ENCODE measurements around the gene TMTC2. TPM values are rescaled to one million over a fixed set of nuclear protein-coding genes. Genes with fewer than 3 reads are reported as not detected.

The TMTC2 gene
- total and polyA plus RNA-seq, 2 experiments from 2014 or later: 0.36 to 5.6 TPM

DNA sequence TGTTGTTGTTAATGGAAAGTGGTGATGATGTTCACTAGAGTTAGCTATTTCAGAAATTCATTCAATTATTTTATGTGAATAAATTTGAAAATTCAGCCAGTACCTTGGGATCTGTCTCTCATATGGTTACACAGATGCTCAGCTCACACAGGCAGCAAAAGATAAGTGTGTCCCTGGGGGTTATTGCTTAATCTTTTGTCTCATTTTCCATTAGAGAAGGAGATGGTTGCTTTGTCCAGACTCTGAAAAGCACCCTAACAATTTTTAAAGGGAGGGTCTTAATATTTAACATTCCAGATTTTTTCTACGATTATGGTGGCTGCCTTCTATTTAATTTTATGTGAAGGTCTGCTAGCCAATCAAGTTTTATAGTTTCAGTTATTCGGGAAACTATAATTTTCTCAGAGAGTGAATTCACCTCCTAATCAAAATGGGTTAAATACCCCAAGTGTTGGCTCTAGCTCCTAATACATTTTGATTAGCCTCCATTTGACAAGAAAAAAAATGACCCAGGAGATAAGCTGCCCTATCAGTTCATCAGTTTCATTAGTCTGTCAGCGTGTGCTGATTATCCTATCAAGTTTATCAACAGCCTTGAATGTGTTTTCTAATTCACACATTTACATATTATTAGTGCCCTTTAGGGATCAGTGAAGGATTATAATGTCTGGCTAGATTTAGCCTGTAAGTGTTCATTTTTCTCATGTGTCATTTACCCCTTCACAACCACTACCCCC is 282.1 kb downstream of the TMTC2 start:
- WGBS, 2 experiments (ENCODE audit: low coverage in 1 of 2, low lambda C conversion rate in 2 of 2, missing lambda C conversion rate in 2 of 2): 91 to 93% methylated on average over 3 of the region's 3 CpGs
- H2AFZ ChIP-seq: no peak overlapping the region

GRCh38 chr12:82970614-82971013 is 283.9 kb downstream of the TMTC2 start:
- Histone ChIP-seq H3K4me2 (ENCODE audit: unreplicated experiment) (no peak overlapping the region), H3K9ac (no peak overlapping the region), H3K4me1 (ENCODE audit: insufficient read depth) (no peaks in the 10 kb centered on the region), H4K20me1 (ENCODE audit: insufficient read depth) (no peaks in the 10 kb centered on the region), H3K4me3 (no peak overlapping the region), H3K79me2 (ENCODE audit: insufficient read depth) (no peaks in the 10 kb centered on the region), H3K27me3 (replicated peaks; ENCODE audit: insufficient read depth) (no peaks in the 10 kb centered on the region), H3K27ac (no peak overlapping the region), H3F3A (ENCODE audit: insufficient read depth) (no peaks in the 10 kb centered on the region), H3K9me2 (ENCODE audit: insufficient read depth) (no peaks in the 10 kb centered on the region), H3K9me3 (ENCODE audit: low read depth) (no peaks in the 10 kb centered on the region), H3K36me3 (ENCODE audit: low read depth) (no peaks in the 10 kb centered on the region; the same call in 1 of the 2 replicates), H2AFZ (no peak overlapping the region)
- no peak for DNase-seq
- TF ChIP-seq EZH2 (IDR thresholded peaks at IDR 0.05; ENCODE audit: insufficient read depth, poor library complexity, severe bottlenecking): no peak
- TF ChIP-seq EZH2phosphoT487 (IDR thresholded peaks at IDR 0.05; ENCODE audit: insufficient read depth, low read depth): no peak
- in situ Hi-C loops (cut with MboI): no loop called here
- WGBS, 2 experiments (ENCODE audit: low coverage in 1 of 2, low lambda C conversion rate in 2 of 2, missing lambda C conversion rate in 2 of 2): 92 to 100% methylated on average over 3 of the region's 3 CpGs

More for the DNA sequence above, 282.1 kb downstream of the TMTC2 start:
- H3K9me2 ChIP-seq (ENCODE audit: insufficient read depth): no peaks in the 10 kb centered on the region
- H3K4me1 ChIP-seq (ENCODE audit: insufficient read depth): no peaks in the 10 kb centered on the region
- no peak overlapping the region for H3K4me2 ChIP-seq (ENCODE audit: unreplicated experiment)
- in situ Hi-C loops (cut with MboI): no loop called here
- H3F3A ChIP-seq (ENCODE audit: insufficient read depth): no peaks in the 10 kb centered on the region
- H4K20me1 ChIP-seq (ENCODE audit: insufficient read depth): no peaks in the 10 kb centered on the region
- no peaks in the 10 kb centered on the region; the same call in 1 of the 2 replicates for H3K36me3 ChIP-seq (ENCODE audit: low read depth)
- TF ChIP-seq EZH2phosphoT487 (IDR thresholded peaks at IDR 0.05; ENCODE audit: insufficient read depth, low read depth): no peak
- no peak for TF ChIP-seq EZH2 (IDR thresholded peaks at IDR 0.05; ENCODE audit: insufficient read depth, poor library complexity, severe bottlenecking)
- no peak overlapping the region for H3K27ac ChIP-seq
- H3K27me3 ChIP-seq (replicated peaks; ENCODE audit: insufficient read depth): no peaks in the 10 kb centered on the region
- H3K79me2 ChIP-seq (ENCODE audit: insufficient read depth): no peaks in the 10 kb centered on the region
- no peak for DNase-seq
- no peaks in the 10 kb centered on the region for H3K9me3 ChIP-seq (ENCODE audit: low read depth)
- no peak overlapping the region for H3K9ac ChIP-seq
- no peak overlapping the region for H3K4me3 ChIP-seq

GRCh38 chr12:82971584-82971983 is 284.9 kb downstream of the TMTC2 start:
- H3K4me2 ChIP-seq (ENCODE audit: unreplicated experiment): no peak overlapping the region
- TF ChIP-seq EZH2phosphoT487 (IDR thresholded peaks at IDR 0.05; ENCODE audit: insufficient read depth, low read depth): no peak
- TF ChIP-seq EZH2 (IDR thresholded peaks at IDR 0.05; ENCODE audit: insufficient read depth, poor library complexity, severe bottlenecking): no peak
- H3K4me1 ChIP-seq (ENCODE audit: insufficient read depth): no peaks in the 10 kb centered on the region
- H3K36me3 ChIP-seq (ENCODE audit: low read depth): no peaks in the 10 kb centered on the region; the same call in 1 of the 2 replicates
- DNase-seq: no peak
- WGBS, 2 experiments (ENCODE audit: low coverage in 1 of 2, low lambda C conversion rate in 2 of 2, missing lambda C conversion rate in 2 of 2): 84% methylated on average over 4 of the region's 4 CpGs
- H3K27ac ChIP-seq: no peak overlapping the region
- no peak overlapping the region for H2AFZ ChIP-seq
- H3K9me3 ChIP-seq (ENCODE audit: low read depth): no peaks in the 10 kb centered on the region
- no peaks in the 10 kb centered on the region for H3K79me2 ChIP-seq (ENCODE audit: insufficient read depth)
- no peaks in the 10 kb centered on the region for H3K9me2 ChIP-seq (ENCODE audit: insufficient read depth)
- H3K27me3 ChIP-seq (replicated peaks; ENCODE audit: insufficient read depth): no peaks in the 10 kb centered on the region
- no peak overlapping the region for H3K4me3 ChIP-seq
- H3K9ac ChIP-seq: no peak overlapping the region
- H3F3A ChIP-seq (ENCODE audit: insufficient read depth): no peaks in the 10 kb centered on the region
- in situ Hi-C loops (cut with MboI): no loop called here
- H4K20me1 ChIP-seq (ENCODE audit: insufficient read depth): no peaks in the 10 kb centered on the region

DNA sequence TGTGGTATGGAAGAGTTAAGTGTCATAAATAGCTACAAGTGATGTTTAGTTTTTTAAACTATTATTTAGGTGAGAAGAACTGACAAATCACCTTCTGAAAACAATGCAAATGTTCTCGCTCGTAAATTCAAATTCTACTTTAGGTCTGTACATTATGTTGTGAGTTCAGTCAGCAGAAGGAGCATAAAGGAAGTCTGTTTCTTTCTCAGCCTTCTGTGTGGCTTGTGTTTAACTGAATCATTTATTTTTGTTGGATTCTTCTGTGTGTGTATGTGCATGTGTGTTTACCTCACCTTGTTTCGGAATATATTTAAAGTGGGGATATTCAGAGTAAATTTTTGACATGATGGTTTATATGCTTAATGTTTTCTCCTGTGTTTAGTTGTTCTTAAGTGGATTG is 285.9 kb downstream of the TMTC2 start:
- H3K79me2 ChIP-seq (ENCODE audit: insufficient read depth): no peaks in the 10 kb centered on the region
- H3K9me3 ChIP-seq (ENCODE audit: low read depth): no peaks in the 10 kb centered on the region
- H4K20me1 ChIP-seq (ENCODE audit: insufficient read depth): no peaks in the 10 kb centered on the region
- H3K9ac ChIP-seq: no peak overlapping the region
- no peaks in the 10 kb centered on the region for H3F3A ChIP-seq (ENCODE audit: insufficient read depth)
- H3K27ac ChIP-seq: no peak overlapping the region
- H3K4me3 ChIP-seq: no peak overlapping the region
- TF ChIP-seq EZH2phosphoT487 (IDR thresholded peaks at IDR 0.05; ENCODE audit: insufficient read depth, low read depth) (no peak), EZH2 (IDR thresholded peaks at IDR 0.05; ENCODE audit: insufficient read depth, poor library complexity, severe bottlenecking) (no peak)
- in situ Hi-C loops (cut with MboI): no loop called here
- no peak overlapping the region for H2AFZ ChIP-seq
- no peak overlapping the region for H3K4me2 ChIP-seq (ENCODE audit: unreplicated experiment)
- no peak for DNase-seq
- no peaks in the 10 kb centered on the region for H3K27me3 ChIP-seq (replicated peaks; ENCODE audit: insufficient read depth)
- no peaks in the 10 kb centered on the region; the same call in 1 of the 2 replicates for H3K36me3 ChIP-seq (ENCODE audit: low read depth)
- no peaks in the 10 kb centered on the region for H3K4me1 ChIP-seq (ENCODE audit: insufficient read depth)
- 89 to 97% methylated on average over 3 of the region's 3 CpGs for WGBS, 2 experiments (ENCODE audit: low coverage in 1 of 2, low lambda C conversion rate in 2 of 2, missing lambda C conversion rate in 2 of 2)
- no peaks in the 10 kb centered on the region for H3K9me2 ChIP-seq (ENCODE audit: insufficient read depth)

Measured in GM23248 (cell line).